Measurements from ENCODE around the gene AAR2.

- no peak for TF ChIP-seq CTCF (IDR thresholded peaks at IDR 0.05)
- no peak for TF ChIP-seq POLR2AphosphoS5 (IDR thresholded peaks at IDR 0.05; ENCODE audit: insufficient read depth in 1 of 2, low read depth in 1 of 2)
- no peak for TF ChIP-seq POLR2A (IDR thresholded peaks at IDR 0.05)
These were observed 10.1 kb downstream of the AAR2 start for GRCh38 chr20:36246401-36246800.
